H1 (cell line): ENCODE measurements around the gene CXCL12. TPM values are rescaled to one million over a fixed set of nuclear protein-coding genes. Genes with fewer than 3 reads are reported as not detected.

Experiments used
- CTCF ChIA-PET: fragments of 300-600 bp; sonication (Branson Sonifier 250); formaldehyde crosslinking; loops from one replicate; lab custom pipeline; 2021; ENCODE audit not compliant: partially characterized antibody; lab: Charles Lee
- POLR2A ChIA-PET: fragments of 300-600 bp; sonication (Branson Sonifier 250); formaldehyde crosslinking; loops from one replicate; lab custom pipeline; 2021; ENCODE audit warnings: inconsistent platforms; ENCODE audit not compliant: partially characterized antibody; lab: Charles Lee
- DNase-seq, 2 experiments: peaks; one replicate each; pipeline versions ENCODE4 v3.0.0 to v3.0.0-alpha.2; 2010 to 2022; ENCODE audit warnings: low spot score in 2 of 2, low read depth in 1 of 2, mixed read lengths in 1 of 2
- FAIRE-seq: peaks from 2 replicates; lab custom pipeline; 2011; peaks lifted over from hg19 to GRCh38; lab: Jason Lieb, UNC
- H2AFZ ChIP-seq: 2 replicates; pipeline ENCODE4 v1.8.1; 2012; ENCODE audit warnings: low read length, inconsistent platforms
- H2AK5ac ChIP-seq: 2 replicates; pipeline ENCODE4 v1.6.1; 2013; ENCODE audit warnings: low read depth, low read length
- H2BK120ac ChIP-seq: replicated peaks from 2 replicates; pipeline ENCODE3; 2013; ENCODE audit warnings: low read depth, low read length, inconsistent platforms
- H2BK12ac ChIP-seq: 2 replicates; pipeline ENCODE4 v1.6.1; 2013; ENCODE audit warnings: low read depth, low read length
- H2BK15ac ChIP-seq: 2 replicates; pipeline ENCODE4 v1.6.1; 2013; ENCODE audit warnings: low read length
- H2BK20ac ChIP-seq: 2 replicates; pipeline ENCODE4 v1.6.1; 2013; ENCODE audit warnings: low read length
- H2BK5ac ChIP-seq: 2 replicates; pipeline ENCODE4 v1.6.1; 2013; ENCODE audit warnings: low read depth, low read length
- H3K14ac ChIP-seq: 2 replicates; pipeline ENCODE4 v1.6.1; 2013; ENCODE audit warnings: inconsistent platforms; ENCODE audit not compliant: insufficient read length
- H3K18ac ChIP-seq: 2 replicates; pipeline ENCODE4 v1.6.1; 2013; ENCODE audit warnings: low read length; ENCODE audit errors: extremely low read depth
- H3K23ac ChIP-seq: 2 replicates; pipeline ENCODE4 v1.6.1; 2013; ENCODE audit warnings: inconsistent platforms; ENCODE audit not compliant: insufficient read length
- H3K23me2 ChIP-seq: 2 replicates; pipeline ENCODE4 v1.6.1; 2013; ENCODE audit warnings: low read depth, low read length
- H3K27ac ChIP-seq: 2 replicates; pipeline ENCODE4 v1.6.1; 2011; ENCODE audit warnings: low read depth, low read length, inconsistent platforms
- H3K27me3 ChIP-seq, 4 experiments: replicated peaks in 1 of 4; 1 replicate in 1 of 4; 2 replicates in 3 of 4; pipeline versions ENCODE4 v1.6.1 to v1.8.1; 2011 to 2013; ENCODE audit warnings: low read length in 3 of 4, mild to moderate bottlenecking in 3 of 4, inconsistent platforms in 2 of 4, mixed read lengths in 2 of 4, moderate library complexity in 1 of 4; ENCODE audit not compliant: control insufficient read depth in 3 of 4, insufficient read depth in 3 of 4; ENCODE audit errors: extremely low read depth in 1 of 4
- H3K36me3 ChIP-seq, 4 experiments: 2 replicates each; pipeline versions ENCODE4 v1.6.1 to v1.8.1; 2011 to 2013; ENCODE audit warnings: mild to moderate bottlenecking in 4 of 4, low read length in 3 of 4, moderate library complexity in 2 of 4, control low read depth in 1 of 4, inconsistent platforms in 1 of 4; ENCODE audit not compliant: insufficient read depth in 4 of 4, control insufficient read depth in 2 of 4
- H3K4ac ChIP-seq: replicated peaks from 2 replicates; pipeline ENCODE3; 2013; ENCODE audit warnings: low read length, low read depth, mixed read lengths, inconsistent platforms; ENCODE audit not compliant: insufficient read length
- H3K4me1 ChIP-seq, 4 experiments: replicated peaks in 1 of 4; 1 replicate in 1 of 4; 2 replicates in 3 of 4; pipeline versions ENCODE4 v1.6.1 to v1.8.1; 2011 to 2013; ENCODE audit warnings: low read length in 3 of 4, inconsistent platforms in 2 of 4, mixed read lengths in 1 of 4; ENCODE audit not compliant: insufficient read depth in 4 of 4, control insufficient read depth in 3 of 4
- H3K4me2 ChIP-seq, 2 experiments: 2 replicates each; pipeline versions ENCODE4 v1.6.1 to v1.8.1; 2011 to 2013; ENCODE audit warnings: low read depth in 2 of 2, low read length in 2 of 2, control low read depth in 1 of 2, inconsistent platforms in 1 of 2, mild to moderate bottlenecking in 1 of 2; ENCODE audit not compliant: insufficient read depth in 1 of 2
- H3K4me3 ChIP-seq, 4 experiments: fragments of 200-600, 300-600 bp in 1 of 4; sonication (generic), shearing (Covaris generic), sonication (Bioruptor Twin) in 1 of 4; 2 replicates each; pipeline versions ENCODE4 v1.5.1 to v1.8.1; 2011 to 2016; ENCODE audit warnings: low read length in 4 of 4, low read depth in 3 of 4, control low read depth in 2 of 4, inconsistent platforms in 2 of 4, mild to moderate bottlenecking in 2 of 4, mixed read lengths in 1 of 4, moderate library complexity in 1 of 4; ENCODE audit not compliant: insufficient read depth in 2 of 4; ENCODE audit errors: extremely low read depth in 1 of 4
- H3K56ac ChIP-seq: replicated peaks from 2 replicates; pipeline ENCODE3; 2013; ENCODE audit warnings: low read depth, mild to moderate bottlenecking, mixed read lengths, low read length, inconsistent platforms; ENCODE audit not compliant: insufficient read length
- H3K79me1 ChIP-seq: 2 replicates; pipeline ENCODE4 v1.6.1; 2013; ENCODE audit warnings: low read depth, low read length, control low read depth
- H3K79me2 ChIP-seq, 2 experiments: 2 replicates each; pipeline versions ENCODE4 v1.6.1 to v1.8.1; 2012 to 2013; ENCODE audit warnings: low read length in 2 of 2, mild to moderate bottlenecking in 2 of 2, inconsistent platforms in 1 of 2; ENCODE audit not compliant: insufficient read depth in 2 of 2, control insufficient read depth in 1 of 2
- H3K9ac ChIP-seq, 4 experiments: replicated peaks in 1 of 4; 1 replicate in 1 of 4; 2 replicates in 3 of 4; pipeline versions ENCODE4 v1.6.1 to v1.8.1; 2011 to 2013; ENCODE audit warnings: low read depth in 3 of 4, low read length in 3 of 4, control low read depth in 2 of 4, mild to moderate bottlenecking in 2 of 4, moderate library complexity in 2 of 4, inconsistent platforms in 1 of 4; ENCODE audit errors: extremely low read depth in 1 of 4
- H3K9me3 ChIP-seq, 2 experiments: 2 replicates each; pipeline versions ENCODE4 v1.6.1 to v1.8.1; 2012 to 2013; ENCODE audit warnings: mild to moderate bottlenecking in 2 of 2, moderate library complexity in 2 of 2, control low read depth in 1 of 2, inconsistent platforms in 1 of 2, low read depth in 1 of 2, low read length in 1 of 2, mixed read lengths in 1 of 2; ENCODE audit not compliant: insufficient read depth in 2 of 2
- H4K20me1 ChIP-seq, 2 experiments: replicated peaks in 1 of 2; 2 replicates each; pipeline versions ENCODE3 to v1.8.1; 2011 to 2013; ENCODE audit warnings: inconsistent platforms in 2 of 2, low read length in 2 of 2, mild to moderate bottlenecking in 1 of 2; ENCODE audit not compliant: insufficient read depth in 2 of 2, control insufficient read depth in 1 of 2
- H4K5ac ChIP-seq: 2 replicates; pipeline ENCODE4 v1.6.1; 2013; ENCODE audit warnings: low read length, low read depth, mixed read lengths, inconsistent platforms; ENCODE audit not compliant: insufficient read length
- H4K8ac ChIP-seq: 2 replicates; pipeline ENCODE4 v1.8.0; 2013; ENCODE audit warnings: mild to moderate bottlenecking, moderate library complexity, low read length, inconsistent platforms; ENCODE audit not compliant: insufficient read depth; ENCODE audit errors: extremely low read depth
- H4K91ac ChIP-seq: replicated peaks from 2 replicates; pipeline ENCODE3; 2013; ENCODE audit warnings: low read length, mixed read lengths, inconsistent platforms; ENCODE audit not compliant: insufficient read length
- BACH1 ChIP-seq: IDR thresholded peaks from 2 replicates; pipeline ENCODE4 v1.6.1; 2012; ENCODE audit warnings: low read length, improper control_type of control experiment
- CEBPB ChIP-seq: IDR thresholded peaks from 2 replicates; pipeline ENCODE4 v1.6.1; 2012; ENCODE audit warnings: low read depth, low read length
- CHD1 ChIP-seq: IDR thresholded peaks from 2 replicates; pipeline ENCODE4 v1.6.1; 2012; ENCODE audit warnings: low read depth, low read length, improper control_type of control experiment
- CHD2 ChIP-seq: IDR thresholded peaks from 2 replicates; pipeline ENCODE4 v1.6.1; 2012; ENCODE audit warnings: low read length, improper control_type of control experiment
- JUND ChIP-seq: IDR thresholded peaks from 2 replicates; pipeline ENCODE4 v1.6.1; 2011; ENCODE audit warnings: mild to moderate bottlenecking, improper control_type of control experiment, low read length
- RAD21 ChIP-seq, 2 experiments: IDR thresholded peaks in 1 of 2; conservative IDR thresholded peaks in 1 of 2; 2 replicates each; pipeline ENCODE4 v1.6.1; 2011; ENCODE audit warnings: low read depth in 2 of 2, low read length in 2 of 2, improper control_type of control experiment in 1 of 2, inconsistent platforms in 1 of 2, mild to moderate bottlenecking in 1 of 2, moderate library complexity in 1 of 2
- SIN3A ChIP-seq, 2 experiments: IDR thresholded peaks in 1 of 2; conservative IDR thresholded peaks in 1 of 2; 2 replicates each; pipeline ENCODE4 v1.6.1; 2011 to 2012; ENCODE audit warnings: low read length in 2 of 2, improper control_type of control experiment in 1 of 2, low read depth in 1 of 2, mild to moderate bottlenecking in 1 of 2
- TAF1 ChIP-seq: IDR thresholded peaks from 2 replicates; pipeline ENCODE4 v1.6.1; 2011; ENCODE audit warnings: mild to moderate bottlenecking, low read depth, low read length
- WGBS, 2 experiments: shearing (Covaris generic) in 1 of 2; methylation state at CpG; one replicate each; pipeline versions ENCODE4 v1.1.6 to v1.1.7; 2013 to 2015; ENCODE audit warnings: low lambda C conversion rate in 2 of 2, mixed read lengths in 2 of 2, inconsistent platforms in 1 of 2, low coverage in 1 of 2, missing lambda C conversion rate in 1 of 2; ENCODE audit not compliant: insufficient replicate concordance in 2 of 2, insufficient coverage in 1 of 2, insufficient read length in 1 of 2; ENCODE audit errors: extremely low coverage in 1 of 2, missing lambda C conversion rate in 1 of 2; 5-methylcytosine and 5-hydroxymethylcytosine counted together
- polyA plus RNA-seq, 7 experiments: library from polyadenylated mRNA; depleted of rRNA in 3 of 7; stranded (reverse) in 5 of 7; unstranded in 2 of 7; fragments of >200 nt in 5 of 7; fragments of 200-250 nt in 2 of 7; gene quantifications; 1 replicate in 5 of 7; 2 replicates in 1 of 7; 4 replicates in 1 of 7; pipeline versions ENCODE4 v1.2.1 to v1.2.3, GENCODE V29; 2011 to 2013; ENCODE audit warnings: missing spikeins in 2 of 7, mixed read lengths in 2 of 7
- total RNA-seq: library from RNA; stranded (reverse); fragmentation: NEBNext Ultra II Directional; extraction: Animal tissue kit (Norgen Biotek cat#: 25700); gene quantifications from 2 replicates; pipeline ENCODE4 v1.2.1, GENCODE V29; 2021
- TF ChIP-seq, protein P1 (sequence below), 3 experiments: IDR thresholded peaks; 1 replicate in 2 of 3; 2 replicates in 1 of 3; pipeline versions ENCODE4 v1.5.1 to v1.6.1; 2011; ENCODE audit warnings: low read length in 3 of 3, mild to moderate bottlenecking in 3 of 3, inconsistent platforms in 2 of 3, low read depth in 1 of 3, moderate library complexity in 1 of 3; ENCODE audit not compliant: insufficient read depth in 1 of 3; ENCODE audit errors: control extremely low read depth in 1 of 3

CXCL12 gene
- total and polyA plus RNA-seq, 2 of the 8 experiments (the other 6 are each of a cell fraction or from before 2014, with no cell fraction given): 51.4 to 53.8 TPM

GRCh38 chr10:44386546-44387052 lies 1.7 kb upstream of the CXCL12 start:
- H3K9me3 ChIP-seq: no peaks in the 10 kb centered on the region; a peak in 1 of 4 replicates
- no peak overlapping the region for H3K23ac ChIP-seq
- TF ChIP-seq RAD21 (IDR thresholded peaks at IDR 0.05 in 1 of 2, conservative IDR thresholded peaks at IDR 0.05 in 1 of 2; ENCODE audit: low read depth in 2 of 2, low read length in 2 of 2) (peak; percentile 93 to 97), CHD1 (no peak), CEBPB (peak; percentile 7; the same call in 1 of the 2 replicates), JUND (peak; percentile 8; the same call in 1 of the 2 replicates), TAF1 (no peak), SIN3A (conservative IDR thresholded peaks at IDR 0.05 in 1 of 2, IDR thresholded peaks at IDR 0.05 in 1 of 2; ENCODE audit: low read depth in 1 of 2, low read length in 2 of 2) (0 out of 4 replicates have a peak, but pooled peaks of 1 of the 2 experiments have one; percentile 31), BACH1 (peak; percentile 77), CHD2 (no peak)
- TF ChIP-seq, protein P1, sequence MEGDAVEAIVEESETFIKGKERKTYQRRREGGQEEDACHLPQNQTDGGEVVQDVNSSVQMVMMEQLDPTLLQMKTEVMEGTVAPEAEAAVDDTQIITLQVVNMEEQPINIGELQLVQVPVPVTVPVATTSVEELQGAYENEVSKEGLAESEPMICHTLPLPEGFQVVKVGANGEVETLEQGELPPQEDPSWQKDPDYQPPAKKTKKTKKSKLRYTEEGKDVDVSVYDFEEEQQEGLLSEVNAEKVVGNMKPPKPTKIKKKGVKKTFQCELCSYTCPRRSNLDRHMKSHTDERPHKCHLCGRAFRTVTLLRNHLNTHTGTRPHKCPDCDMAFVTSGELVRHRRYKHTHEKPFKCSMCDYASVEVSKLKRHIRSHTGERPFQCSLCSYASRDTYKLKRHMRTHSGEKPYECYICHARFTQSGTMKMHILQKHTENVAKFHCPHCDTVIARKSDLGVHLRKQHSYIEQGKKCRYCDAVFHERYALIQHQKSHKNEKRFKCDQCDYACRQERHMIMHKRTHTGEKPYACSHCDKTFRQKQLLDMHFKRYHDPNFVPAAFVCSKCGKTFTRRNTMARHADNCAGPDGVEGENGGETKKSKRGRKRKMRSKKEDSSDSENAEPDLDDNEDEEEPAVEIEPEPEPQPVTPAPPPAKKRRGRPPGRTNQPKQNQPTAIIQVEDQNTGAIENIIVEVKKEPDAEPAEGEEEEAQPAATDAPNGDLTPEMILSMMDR (IDR thresholded peaks at IDR 0.05; ENCODE audit: control extremely low read depth in 1 of 3, insufficient read depth in 1 of 3, low read depth in 1 of 3, low read length in 3 of 3): peak; percentile 79 to 94 (median 82)
- ChIA-PET POLR2A (interaction anchor here (0.8 to 1.5 kb wide), 2 partner anchors 11 to 34 kb away, joined by 3 read pairs; no protein-coding TSS in a partner anchor), CTCF (interaction anchor here (0.6 to 3.6 kb wide), 35 partner anchors 10 to 713 kb away, joined by 3 to 32 read pairs (median 5); no protein-coding TSS in a partner anchor)
- no peak overlapping the region for H2AFZ ChIP-seq
- H3K27ac ChIP-seq: no peak overlapping the region
- no peak overlapping the region for H3K14ac ChIP-seq
- no peaks in the 10 kb centered on the region for H3K36me3 ChIP-seq
- peaks cover 0 to 27% of the 10 kb centered on the region in 2 experiments; a peak in 2 of 4 replicates for H3K79me2 ChIP-seq
- peak overlapping the region; percentile 69; the same call in 1 of the 2 replicates for H4K8ac ChIP-seq
- H2BK20ac ChIP-seq: no peak overlapping the region; the same call in 1 of the 2 replicates
- peaks cover 34% of the 10 kb centered on the region; the same call in 1 of the 2 replicates for H3K23me2 ChIP-seq
- peaks cover 0 to 31% (median 19%) of the 10 kb centered on the region in 4 experiments; a peak in 6 of 7 replicates for H3K4me1 ChIP-seq
- no peak overlapping the region for H2BK15ac ChIP-seq
- no peak overlapping the region for H3K56ac ChIP-seq
- H3K18ac ChIP-seq: peak overlapping the region; percentile 71; the same call in 1 of the 2 replicates
- H3K4me3 ChIP-seq: peak overlapping the region in 1 of 4 experiments; percentile 43; a peak in 1 of 8 replicates
- no peak overlapping the region; the same call in 1 of the 2 replicates for H2AK5ac ChIP-seq
- no peak overlapping the region for H4K91ac ChIP-seq
- no peak overlapping the region for H4K5ac ChIP-seq
- no peak overlapping the region for H3K9ac ChIP-seq
- peak overlapping the region; percentile 39 to 97 for H3K4me2 ChIP-seq
- no peak overlapping the region for H2BK12ac ChIP-seq
- peaks cover 2 to 33% (median 26%) of the 10 kb centered on the region in 4 experiments for H3K27me3 ChIP-seq
- no peak overlapping the region for H2BK5ac ChIP-seq
- DNase-seq: peak in 1 of 2 experiments; percentile 83
- no peak overlapping the region for H2BK120ac ChIP-seq
- peaks cover 4% of the 10 kb centered on the region for H3K79me1 ChIP-seq
- FAIRE-seq: no peak
- WGBS, 2 experiments: 11% methylated on average over 15 of the region's 35 CpGs; no CpG with 5 or more reads in 1 of the 2 experiments
- H4K20me1 ChIP-seq: peaks cover 0 to 10% of the 10 kb centered on the region in 2 experiments
- H3K4ac ChIP-seq: peak overlapping the region; percentile 50
